Measurements from ENCODE around the gene LHX4. TPM values are rescaled to one million over a fixed set of nuclear protein-coding genes. Genes with fewer than 3 reads are reported as not detected.

The LHX4 gene
- polyA plus RNA-seq, 1 experiment: 0.06 TPM

DNA sequence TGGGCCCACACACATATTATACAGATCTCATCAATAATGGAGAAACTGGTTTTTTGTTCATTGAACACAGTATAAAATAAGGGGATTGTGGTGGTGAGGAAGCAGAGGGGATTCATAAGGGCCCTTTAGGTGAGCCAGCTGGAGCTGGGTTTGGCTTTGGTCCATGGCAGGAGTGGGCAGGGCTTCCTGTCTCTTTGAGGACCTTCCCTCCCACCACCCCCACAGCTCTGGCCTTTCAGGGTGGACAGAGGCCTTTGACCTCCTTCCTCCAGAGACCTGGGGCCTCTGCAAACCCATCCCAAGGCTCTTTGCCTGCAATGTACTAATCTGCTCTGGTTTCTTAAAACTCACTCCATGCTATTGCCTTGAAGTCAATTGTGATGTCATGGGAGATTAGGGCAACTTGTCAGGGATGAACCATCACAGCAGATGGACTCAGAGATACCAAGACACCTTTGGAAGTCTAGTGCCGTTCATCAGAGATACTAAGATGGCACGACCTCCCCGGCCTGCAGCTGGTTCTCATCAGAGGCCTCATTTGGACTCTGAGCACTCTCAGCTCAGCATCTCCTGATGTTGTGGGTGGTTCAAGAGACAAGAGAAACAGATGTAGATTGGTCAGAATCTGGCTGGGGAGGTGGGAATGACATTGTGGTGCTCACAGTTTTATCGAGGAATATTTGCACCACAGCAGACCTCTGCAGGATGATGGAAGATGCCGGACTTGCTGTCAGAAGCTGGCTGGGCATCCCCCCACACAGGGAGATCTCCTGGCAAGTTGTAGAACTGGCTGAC is 37.9 kb downstream of the LHX4 start:
- ChIA-PET CTCF (interaction anchor here (0.8 to 2.1 kb wide), 2 partner anchors 13 to 15 kb away, joined by 3 to 7 read pairs; no protein-coding TSS in a partner anchor), POLR2A (no interaction called here)
- Histone ChIP-seq H3K27me3 (ENCODE audit: control insufficient read depth, insufficient read depth, low read length) (peaks cover 1% of the 10 kb centered on the region; the same call in 1 of the 2 replicates), H3K4me3 (ENCODE audit: low read depth, low read length) (no peak overlapping the region), H3K36me3 (ENCODE audit: control insufficient read depth, insufficient read depth, low read length) (no peaks in the 10 kb centered on the region)
- DNase-seq (ENCODE audit: low read depth): no peak
- no peak for TF ChIP-seq CTCF (IDR thresholded peaks at IDR 0.05; ENCODE audit: insufficient read depth, low read depth, low read length)

DNA sequence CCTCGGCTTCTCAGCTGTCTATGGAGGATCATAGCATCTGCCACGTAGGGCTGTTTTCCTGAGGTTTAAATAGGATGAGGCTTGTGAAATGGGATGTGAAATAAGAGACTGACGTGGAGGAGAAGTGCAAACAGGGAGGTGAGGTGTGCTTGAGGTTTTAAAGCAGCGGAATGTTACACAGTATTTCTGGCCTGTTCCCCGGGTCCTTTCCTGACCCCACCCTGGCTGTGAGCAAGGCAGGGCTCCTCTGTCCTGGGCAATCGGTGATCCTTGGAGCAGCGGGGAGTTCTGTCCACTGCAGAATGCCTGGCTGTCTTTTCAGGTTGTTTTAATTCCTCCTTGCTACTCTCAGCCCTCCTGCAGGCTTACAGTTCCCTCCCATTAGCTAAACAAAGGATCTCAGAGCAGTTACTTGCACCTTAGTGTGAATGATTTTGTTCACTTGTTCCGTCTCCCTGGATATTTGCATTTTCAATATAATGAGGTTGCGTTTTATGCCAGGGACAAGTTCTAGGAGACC is 38.6 kb downstream of the LHX4 start:
- Histone ChIP-seq H3K4me3 (ENCODE audit: low read depth, low read length) (no peak overlapping the region), H3K36me3 (ENCODE audit: control insufficient read depth, insufficient read depth, low read length) (no peaks in the 10 kb centered on the region), H3K27me3 (ENCODE audit: control insufficient read depth, insufficient read depth, low read length) (peaks cover 1% of the 10 kb centered on the region; the same call in 1 of the 2 replicates)
- CTCF ChIA-PET: interaction anchor here (0.8 to 2.1 kb wide), 3 partner anchors 13 to 87 kb away, joined by 3 to 7 read pairs (median 3); no protein-coding TSS in a partner anchor
- DNase-seq (ENCODE audit: low read depth): no peak
- POLR2A ChIA-PET: no interaction called here
- no peak for TF ChIP-seq CTCF (IDR thresholded peaks at IDR 0.05; ENCODE audit: insufficient read depth, low read depth, low read length)

GRCh38 chr1:180269645-180270529 is 39.8 kb downstream of the LHX4 start:
- POLR2A ChIA-PET: no interaction called here
- Histone ChIP-seq H3K27me3 (ENCODE audit: control insufficient read depth, insufficient read depth, low read length) (no peaks in the 10 kb centered on the region), H3K4me3 (ENCODE audit: low read depth, low read length) (no peak overlapping the region), H3K36me3 (ENCODE audit: control insufficient read depth, insufficient read depth, low read length) (peaks cover 2% of the 10 kb centered on the region; the same call in 1 of the 2 replicates)
- TF ChIP-seq CTCF (IDR thresholded peaks at IDR 0.05; ENCODE audit: insufficient read depth, low read depth, low read length): 0 out of 2 replicates have a peak, but pooled peaks have one; percentile 17
- CTCF ChIA-PET: interaction anchor here (0.8 to 2.2 kb wide), 2 partner anchors 17 to 88 kb away, joined by 3 to 11 read pairs; no protein-coding TSS in a partner anchor
- no peak for DNase-seq (ENCODE audit: low read depth)

GRCh38 chr1:180270530-180271271 is 40.6 kb downstream of the LHX4 start:
- Histone ChIP-seq H3K27me3 (ENCODE audit: control insufficient read depth, insufficient read depth, low read length) (no peaks in the 10 kb centered on the region), H3K4me3 (ENCODE audit: low read depth, low read length) (no peak overlapping the region), H3K36me3 (ENCODE audit: control insufficient read depth, insufficient read depth, low read length) (peaks cover 4% of the 10 kb centered on the region; the same call in 1 of the 2 replicates)
- ChIA-PET POLR2A (no interaction called here), CTCF (interaction anchor here (1.3 to 2.2 kb wide), 2 partner anchors 18 to 207 kb away, joined by 3 to 11 read pairs; no protein-coding TSS in a partner anchor)
- DNase-seq (ENCODE audit: low read depth): no peak
- no peak for TF ChIP-seq CTCF (IDR thresholded peaks at IDR 0.05; ENCODE audit: insufficient read depth, low read depth, low read length)

Data from BJ (cell line).